Measurements from ENCODE around the gene STAG2. TPM values are rescaled to one million over a fixed set of nuclear protein-coding genes. Genes with fewer than 3 reads are reported as not detected.
"Not testable (repeated sequence)": the region's sequence is repeated elsewhere in the genome, so short reads cannot be mapped to it uniquely, and the experiment has no call there.

STAG2 gene
- total RNA-seq, 1 donor: 91.2 TPM

GRCh38 chrX:124042042-124042441, 80.5 kb downstream of the STAG2 start:
- Histone ChIP-seq H3K4me1 (ENCODE audit: insufficient read depth, low read length) (no peaks in the 10 kb centered on the region), H3K79me2 (ENCODE audit: insufficient read depth, low read length) (no peaks in the 10 kb centered on the region), H3K4me2 (ENCODE audit: insufficient read depth, low read length) (no peak overlapping the region), H3K27me3 (ENCODE audit: insufficient read depth, low read length) (no peaks in the 10 kb centered on the region), H2AFZ (ENCODE audit: low read length) (no peak overlapping the region), H3K36me3 (ENCODE audit: insufficient read depth, low read length) (no peaks in the 10 kb centered on the region), H3K4me3 (ENCODE audit: insufficient read depth, low read length) (no peak overlapping the region), H3K27ac (ENCODE audit: low read depth, low read length) (no peak overlapping the region), H3K9me3 (ENCODE audit: low read depth, low read length) (no peaks in the 10 kb centered on the region), H4K20me1 (ENCODE audit: insufficient read depth, low read length) (no peaks in the 10 kb centered on the region)
- DNase-seq (ENCODE audit: insufficient read length, low spot score, missing footprints): no peak
- no peak for TF ChIP-seq CTCF (IDR thresholded peaks at IDR 0.05; ENCODE audit: extremely low read depth, low read depth, low read length)

DNA sequence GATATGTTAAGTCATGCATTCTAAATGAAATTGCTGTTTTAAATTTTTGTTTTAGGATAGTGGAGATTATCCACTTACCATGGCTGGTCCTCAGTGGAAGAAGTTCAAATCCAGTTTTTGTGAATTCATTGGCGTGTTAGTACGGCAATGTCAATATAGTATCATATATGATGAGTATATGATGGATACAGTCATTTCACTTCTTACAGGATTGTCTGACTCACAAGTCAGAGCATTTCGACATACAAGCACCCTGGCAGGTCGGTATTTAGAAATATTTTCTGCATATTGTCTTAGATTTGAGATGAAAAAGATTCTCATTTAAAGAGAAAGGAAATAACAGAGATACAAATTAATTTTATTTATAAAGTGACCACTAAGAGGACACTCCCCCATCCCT, 83.6 kb downstream of the STAG2 start:
- Histone ChIP-seq H3K27ac (ENCODE audit: low read depth, low read length) (no peak overlapping the region), H3K27me3 (ENCODE audit: insufficient read depth, low read length) (no peaks in the 10 kb centered on the region), H4K20me1 (ENCODE audit: insufficient read depth, low read length) (no peaks in the 10 kb centered on the region), H3K79me2 (ENCODE audit: insufficient read depth, low read length) (no peaks in the 10 kb centered on the region), H3K9me3 (ENCODE audit: low read depth, low read length) (no peaks in the 10 kb centered on the region), H3K4me2 (ENCODE audit: insufficient read depth, low read length) (no peak overlapping the region), H3K36me3 (ENCODE audit: insufficient read depth, low read length) (peaks cover 1% of the 10 kb centered on the region), H3K4me1 (ENCODE audit: insufficient read depth, low read length) (no peaks in the 10 kb centered on the region), H3K4me3 (ENCODE audit: insufficient read depth, low read length) (no peak overlapping the region), H2AFZ (ENCODE audit: low read length) (no peak overlapping the region)
- DNase-seq (ENCODE audit: insufficient read length, low spot score, missing footprints): no peak
- no peak for TF ChIP-seq CTCF (IDR thresholded peaks at IDR 0.05; ENCODE audit: extremely low read depth, low read depth, low read length)

- not testable (repeated sequence) for H3K9me3 ChIP-seq (ENCODE audit: low read depth, low read length); H3K27me3 ChIP-seq (ENCODE audit: insufficient read depth, low read length); DNase-seq (ENCODE audit: insufficient read length, low spot score, missing footprints)
These were observed 122.9 kb downstream of the STAG2 start for GRCh38 chrX:124084417-124084816.

DNA sequence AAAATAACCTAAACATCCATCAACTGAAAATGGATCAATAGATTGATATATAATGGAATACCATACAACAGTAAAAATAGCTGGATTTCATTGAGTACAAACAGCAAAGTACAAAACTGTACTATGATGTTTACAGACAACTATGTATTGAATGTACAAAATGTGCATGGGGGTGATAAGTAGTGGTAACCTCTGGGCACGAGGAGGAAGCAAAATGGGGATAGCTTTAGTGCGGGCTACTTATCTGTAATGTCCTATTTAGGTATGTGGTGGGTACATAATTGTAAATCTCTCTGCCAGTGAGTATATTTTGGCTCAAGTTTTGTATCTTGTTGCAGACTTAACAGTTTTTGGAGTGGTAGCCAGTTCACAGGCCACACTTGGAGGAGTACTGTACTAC, 123.6 kb downstream of the STAG2 start:
- Histone ChIP-seq H3K9me3 (ENCODE audit: low read depth, low read length) (no peaks in the 10 kb centered on the region), H3K36me3 (ENCODE audit: insufficient read depth, low read length) (peaks cover 16% of the 10 kb centered on the region), H4K20me1 (ENCODE audit: insufficient read depth, low read length) (no peaks in the 10 kb centered on the region), H3K4me1 (ENCODE audit: insufficient read depth, low read length) (no peaks in the 10 kb centered on the region), H3K27me3 (ENCODE audit: insufficient read depth, low read length) (no peaks in the 10 kb centered on the region), H3K79me2 (ENCODE audit: insufficient read depth, low read length) (no peaks in the 10 kb centered on the region), H3K4me2 (ENCODE audit: insufficient read depth, low read length) (no peak overlapping the region), H3K4me3 (ENCODE audit: insufficient read depth, low read length) (no peak overlapping the region), H3K27ac (ENCODE audit: low read depth, low read length) (no peak overlapping the region), H2AFZ (ENCODE audit: low read length) (no peak overlapping the region)
- no peak for TF ChIP-seq CTCF (IDR thresholded peaks at IDR 0.05; ENCODE audit: extremely low read depth, low read depth, low read length)
- DNase-seq (ENCODE audit: insufficient read length, low spot score, missing footprints): no peak

More at GRCh38 chrX:124084417-124084816, 122.9 kb downstream of the STAG2 start:
- not testable (repeated sequence) for H3K4me3 ChIP-seq (ENCODE audit: insufficient read depth, low read length); H3K4me2 ChIP-seq (ENCODE audit: insufficient read depth, low read length); H4K20me1 ChIP-seq (ENCODE audit: insufficient read depth, low read length); H3K4me1 ChIP-seq (ENCODE audit: insufficient read depth, low read length); H3K79me2 ChIP-seq (ENCODE audit: insufficient read depth, low read length); H2AFZ ChIP-seq (ENCODE audit: low read length); H3K27ac ChIP-seq (ENCODE audit: low read depth, low read length)
- peaks cover 19% of the 10 kb centered on the region for H3K36me3 ChIP-seq (ENCODE audit: insufficient read depth, low read length)
